HG03139 (cell line): ENCODE results near the gene NEURL1B.
A peak's percentile ranks its signal among the peaks of the same experiment; 100 is the strongest.
"Not testable (repeated sequence)": the region's sequence is repeated elsewhere in the genome, so short reads cannot be mapped to it uniquely, and the experiment has no call there.

Experiments
- ATAC-seq: cut with Tn5 transposase; IDR thresholded peaks from one replicate; pipeline ENCODE4 v1.9.1; 2021; ENCODE audit not compliant: unreplicated experiment

NEURL1B gene

DNA sequence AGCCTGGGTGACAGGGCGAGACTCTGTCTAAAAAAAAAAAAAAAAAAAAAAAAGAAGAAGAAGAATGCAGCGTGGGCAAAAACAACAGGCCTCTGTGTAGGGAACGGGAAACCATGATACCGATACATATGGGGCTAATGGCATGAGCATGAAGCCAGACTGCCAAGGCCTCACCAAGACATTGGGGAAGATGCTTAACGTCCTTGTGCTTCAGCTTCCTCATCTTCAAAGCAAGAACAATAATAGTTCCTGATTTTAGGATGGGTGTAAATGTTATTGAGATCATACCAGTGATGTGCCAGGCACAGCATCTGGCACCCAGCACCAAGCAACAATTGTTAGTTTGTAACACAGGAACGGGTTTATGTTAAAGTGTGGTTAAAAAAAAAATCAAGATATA is 51.4 kb downstream of the NEURL1B start:
- ATAC-seq: no peak

- no peak for ATAC-seq
Observed at GRCh38 chr5:172692981-172693380, 51.9 kb downstream of the NEURL1B start.

GRCh38 chr5:172694061-172694460 is 53.0 kb downstream of the NEURL1B start:
- ATAC-seq: no peak

DNA sequence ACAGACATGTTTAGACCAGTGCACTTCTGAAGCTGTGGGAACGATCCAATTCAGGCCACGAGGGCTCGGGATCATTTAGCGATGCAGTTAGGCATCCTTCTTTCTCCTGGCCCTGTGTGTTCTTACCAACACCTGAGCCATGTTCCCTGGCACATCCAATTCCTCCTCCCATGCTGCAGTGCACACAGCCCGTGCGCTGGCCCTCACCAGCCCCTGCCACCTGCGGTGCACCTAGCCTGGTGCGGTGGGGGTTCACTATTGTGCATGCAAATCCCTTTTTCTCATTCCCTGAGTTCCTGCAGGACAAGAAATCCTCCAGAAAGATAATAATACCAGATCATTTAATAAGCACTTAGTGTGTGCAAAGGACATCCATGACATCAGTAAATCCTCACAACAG is 53.5 kb downstream of the NEURL1B start:
- no peak for ATAC-seq

- ATAC-seq: no peak
Observed at GRCh38 chr5:172695232-172696054, 54.4 kb downstream of the NEURL1B start.

GRCh38 chr5:172696171-172696849 is 55.2 kb downstream of the NEURL1B start:
- ATAC-seq: no peak

GRCh38 chr5:172697123-172698121 is 56.4 kb downstream of the NEURL1B start:
- ATAC-seq: peak; percentile 57

DNA sequence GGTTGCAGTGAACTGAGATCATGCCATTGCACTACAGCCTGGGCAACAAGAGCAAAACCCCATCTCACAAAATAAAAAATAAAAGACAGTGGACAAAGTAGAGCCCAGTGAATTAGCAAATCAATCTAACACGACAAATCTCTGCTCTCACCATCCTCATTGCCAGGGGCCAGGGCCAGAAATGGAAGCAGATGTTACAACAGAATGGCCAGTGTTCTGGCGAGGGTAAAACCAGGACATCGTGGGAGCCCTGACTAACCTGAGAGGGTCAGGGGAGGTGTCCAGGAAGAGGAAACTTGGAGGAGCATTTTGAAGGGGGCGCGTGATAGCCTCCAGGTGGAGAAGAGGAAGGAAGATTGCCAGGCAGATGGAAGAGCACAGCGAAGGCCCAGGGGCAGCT is 58.4 kb downstream of the NEURL1B start:
- no peak for ATAC-seq

DNA sequence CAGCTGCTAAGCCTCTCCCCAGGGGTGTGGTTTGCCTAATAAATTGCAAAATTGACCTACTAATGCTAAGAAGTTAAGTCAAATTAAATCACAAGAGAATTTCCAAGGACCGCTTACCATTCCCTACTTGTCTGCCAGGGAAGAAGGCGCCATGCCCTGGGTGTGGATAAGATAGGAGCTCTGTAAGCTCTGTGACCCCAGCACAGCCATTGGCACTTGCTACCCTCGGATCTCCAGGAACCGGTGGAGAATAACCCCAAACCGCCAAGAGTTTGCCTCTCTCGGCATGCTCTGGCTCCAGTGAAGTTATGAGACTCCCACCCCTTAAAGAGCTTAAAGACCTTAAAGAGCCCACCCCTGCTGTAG is 58.9 kb downstream of the NEURL1B start:
- ATAC-seq: no peak

GRCh38 chr5:172700365-172701290 is 59.6 kb downstream of the NEURL1B start:
- no peak for ATAC-seq

DNA sequence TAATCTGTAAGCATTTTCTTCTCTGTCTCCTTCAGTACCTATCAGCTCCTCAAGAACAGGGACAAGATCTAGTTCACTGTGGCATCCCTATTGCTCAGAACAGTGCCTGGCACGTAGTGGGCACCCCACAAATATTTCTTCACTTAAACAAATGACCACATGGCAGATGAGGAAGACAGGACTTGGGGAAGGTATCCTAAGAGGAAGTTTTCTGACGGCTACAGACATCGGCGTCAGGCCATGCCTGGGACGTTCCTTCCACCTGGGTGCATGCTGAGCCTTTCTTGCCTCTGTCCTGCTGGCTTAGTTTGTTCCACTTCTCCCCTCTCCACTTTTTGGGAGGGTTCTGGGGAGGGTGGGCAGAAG is 60.2 kb downstream of the NEURL1B start:
- ATAC-seq: no peak

DNA sequence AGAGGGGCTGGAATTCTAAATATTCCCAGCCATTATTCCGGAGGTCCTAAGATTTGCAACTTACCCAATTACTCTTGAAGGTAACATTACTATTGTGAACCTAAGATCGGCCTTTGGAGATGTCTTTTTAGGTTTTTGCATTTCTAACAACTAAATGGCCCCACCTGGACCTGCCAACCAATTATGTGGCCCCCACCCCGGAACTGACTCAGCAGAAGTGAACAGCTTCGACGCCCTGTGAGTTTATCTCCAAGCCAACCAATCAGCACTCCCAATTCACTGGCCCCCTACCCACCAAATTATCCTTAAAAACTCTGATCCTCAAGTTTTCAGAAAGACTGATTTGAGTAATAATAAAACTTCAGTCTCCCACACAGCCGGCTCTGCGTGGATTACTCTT is 62.9 kb downstream of the NEURL1B start:
- ATAC-seq: no peak

DNA sequence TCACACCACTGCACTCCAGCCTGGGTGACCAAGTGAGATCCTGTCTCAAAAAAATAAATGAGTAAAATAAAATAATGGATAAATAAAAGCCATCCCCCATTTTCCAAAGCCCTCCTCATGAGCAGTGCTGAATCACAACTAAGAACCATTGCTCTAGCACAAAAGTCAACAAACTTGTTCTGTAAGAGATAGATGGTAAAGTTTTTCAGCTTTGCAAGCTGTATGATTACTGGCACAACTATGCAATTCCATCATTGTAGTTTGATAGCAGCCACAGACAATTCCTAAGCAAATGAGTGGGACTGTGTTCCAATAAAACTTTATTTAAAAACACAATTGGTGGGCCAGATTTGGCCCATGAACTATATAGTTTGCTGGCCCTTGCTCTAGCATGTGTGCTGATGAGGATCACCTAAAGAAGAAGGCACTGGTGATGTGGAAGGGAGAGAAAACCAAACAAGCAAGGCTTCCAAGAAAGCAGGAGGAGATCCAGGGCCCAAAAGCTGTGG is 64.6 kb downstream of the NEURL1B start:
- no peak for ATAC-seq

DNA sequence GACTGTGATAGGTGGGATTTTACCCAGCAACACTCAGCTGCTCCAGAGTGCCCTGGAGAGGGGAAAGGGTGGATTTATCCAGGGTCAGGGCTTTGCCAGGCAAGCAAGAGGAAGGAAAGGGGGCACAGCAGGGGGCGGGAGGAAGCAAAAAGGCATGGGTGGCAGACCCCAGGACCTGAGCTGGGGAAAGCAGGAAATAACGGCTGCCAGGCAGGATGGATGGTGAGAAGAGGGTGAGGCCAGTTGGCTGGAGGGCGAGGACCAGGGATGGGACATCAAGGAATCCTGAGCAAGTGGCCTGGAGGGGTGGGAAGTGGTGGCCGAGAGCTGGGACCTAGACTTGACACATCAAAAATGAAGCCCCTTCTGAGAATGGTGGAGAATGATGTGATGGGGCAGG is 65.7 kb downstream of the NEURL1B start:
- ATAC-seq: no peak

DNA sequence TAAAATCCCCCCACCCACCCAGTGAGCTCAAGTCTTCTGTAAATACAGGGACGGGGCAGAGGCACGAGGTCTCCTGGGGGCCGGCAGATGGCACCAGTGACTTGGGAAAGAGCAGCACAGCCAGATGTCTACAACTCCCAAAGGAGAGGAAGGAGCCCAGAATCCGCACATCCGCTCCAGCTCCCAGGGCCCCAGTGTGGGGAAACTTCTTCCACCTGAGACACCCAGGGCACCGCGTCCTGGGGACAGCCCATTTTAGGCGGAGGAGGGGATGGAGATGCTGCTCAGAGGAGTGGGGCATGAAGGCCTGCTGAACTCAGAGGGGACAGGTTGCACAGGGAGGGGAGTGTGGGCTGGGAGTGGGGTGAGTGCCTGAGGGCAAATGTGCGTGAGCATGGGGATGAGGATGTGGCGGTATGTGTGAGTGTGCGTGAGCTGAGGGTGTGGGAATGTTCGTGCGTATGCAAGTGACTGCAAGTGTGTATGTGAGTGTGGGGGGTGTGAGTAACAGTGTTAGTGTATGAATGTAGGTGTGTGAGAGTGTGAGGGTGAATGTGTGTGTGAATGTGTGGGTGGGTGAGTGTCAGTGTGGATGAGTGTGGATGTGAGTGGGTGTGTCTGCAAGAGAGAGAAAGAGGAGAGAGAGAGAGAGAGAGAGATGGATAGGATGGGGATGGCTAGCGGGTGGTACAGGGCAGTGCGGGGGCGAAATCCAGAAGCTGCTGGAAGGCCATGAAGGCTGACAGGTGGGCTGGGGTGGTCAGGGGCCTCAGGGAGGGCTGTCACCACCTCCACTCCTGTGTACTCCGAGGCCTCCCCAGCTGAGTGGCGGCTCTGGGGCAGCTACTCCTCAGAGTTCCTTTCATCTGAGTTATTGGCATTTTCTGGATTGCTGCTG is 66.5 kb downstream of the NEURL1B start:
- no peak for ATAC-seq

- no peak for ATAC-seq
Observed at GRCh38 chr5:172708183-172708505, 67.1 kb downstream of the NEURL1B start.

- ATAC-seq: no peak
Observed at GRCh38 chr5:172710676-172711075, 69.6 kb downstream of the NEURL1B start.

- ATAC-seq: not testable (repeated sequence)
Observed at GRCh38 chr5:172711321-172711861, 70.3 kb downstream of the NEURL1B start.

GRCh38 chr5:172712610-172713009 is 71.5 kb downstream of the NEURL1B start:
- no peak for ATAC-seq
